Muscle of leg (tissue), 11 donors: ENCODE results near the gene MRPL58. TPM values are rescaled to one million over a fixed set of nuclear protein-coding genes. Genes with fewer than 3 reads are reported as not detected.
"Not testable (repeated sequence)": the region's sequence is repeated elsewhere in the genome, so short reads cannot be mapped to it uniquely, and the experiment has no call there.

Experiments
- DNase-seq: peaks from one replicate; pipeline ENCODE4 v3.0.0; 2013
- H3K27ac ChIP-seq: one replicate; pipeline ENCODE4 v1.5.1; 2013; ENCODE audit warnings: mild to moderate bottlenecking, low read length, control low read depth
- H3K27me3 ChIP-seq: one replicate; pipeline ENCODE4 v1.6.1; 2013; ENCODE audit warnings: low read length; ENCODE audit not compliant: control insufficient read depth, insufficient read depth
- H3K36me3 ChIP-seq: one replicate; pipeline ENCODE4 v1.6.1; 2013; ENCODE audit warnings: low read length; ENCODE audit not compliant: control insufficient read depth, insufficient read depth
- H3K4me1 ChIP-seq: one replicate; pipeline ENCODE4 v1.6.1; 2013; ENCODE audit warnings: low read length; ENCODE audit not compliant: control insufficient read depth, insufficient read depth
- H3K4me3 ChIP-seq: one replicate; pipeline ENCODE4 v1.5.1; 2013; ENCODE audit warnings: low read length, control low read depth
- H3K9me3 ChIP-seq: replicated peaks from 2 replicates; pipeline ENCODE4 v1.6.1; 2013; ENCODE audit warnings: low read depth, low read length; ENCODE audit not compliant: control insufficient read depth
- WGBS: methylation state at CpG from one replicate; pipeline ENCODE4 v1.1.5; 2013; ENCODE audit warnings: missing lambda C conversion rate; ENCODE audit not compliant: insufficient coverage; 5-methylcytosine and 5-hydroxymethylcytosine counted together
- polyA plus RNA-seq, 8 donors: library from polyadenylated mRNA; unstranded; fragments of 120-200 nt; gene quantifications; one replicate each; pipeline versions ENCODE4 v1.2.1 to v1.2.3, GENCODE V29; 2013; ENCODE audit warnings: inconsistent platforms in 1 of 8, low replicate concordance in 1 of 8; ENCODE audit not compliant: insufficient read length in 8 of 8, insufficient read depth in 1 of 8
- total RNA-seq: library from RNA; stranded (reverse); fragments of 120-200 nt; gene quantifications from one replicate; pipeline ENCODE4 v1.2.4, GENCODE V29; 2013

The MRPL58 gene
- total and polyA plus RNA-seq, 9 donors, result 17.6 to 34.0 (median 21.2) TPM

GRCh38 chr17:74982663-74983313 lies 29.7 kb upstream of the MRPL58 start:
- DNase-seq, H3K36me3 ChIP-seq, H3K27me3 ChIP-seq, H3K9me3 ChIP-seq: not testable (repeated sequence)
- Histone ChIP-seq H3K27ac (peak overlapping the region; percentile 91), H3K4me3 (peak overlapping the region; percentile 61), H3K4me1 (peaks cover 19% of the 10 kb centered on the region)
- WGBS, result 10% methylated on average over 8 of the region's 14 CpGs

- H3K4me1 ChIP-seq, result peaks cover 42% of the 10 kb centered on the region
- no peaks in the 10 kb centered on the region for H3K27me3 ChIP-seq
Observed at GRCh38 chr17:74986206-74986576, 26.3 kb upstream of the MRPL58 start.

GRCh38 chr17:74987418-74987908 lies 25.0 kb upstream of the MRPL58 start, which contains the start of gene CDR2L:
CDR2L (plus strand) TSS chr17:74987632; CDS start chr17:74988044, 412 bp downstream.
- WGBS, result under 1% methylated on average over 49 of the region's 51 CpGs
- DNase-seq, result peak; percentile 98
- peaks cover 31% of the 10 kb centered on the region for H3K4me1 ChIP-seq

More at GRCh38 chr17:74986206-74986576, 26.3 kb upstream of the MRPL58 start:
- Histone ChIP-seq H3K4me3 (no peak overlapping the region), H3K36me3 (peaks cover 3% of the 10 kb centered on the region), H3K9me3 (no peaks in the 10 kb centered on the region), H3K27ac (no peak overlapping the region)
- WGBS, result no CpG with 5 or more reads among the region's 3 CpGs
- DNase-seq, result no peak

GRCh38 chr17:74987909-74988711 lies 24.4 kb upstream of the MRPL58 start:
- Histone ChIP-seq H3K4me1 (peaks cover 28% of the 10 kb centered on the region), H3K36me3 (peaks cover 3% of the 10 kb centered on the region), H3K9me3 (no peaks in the 10 kb centered on the region), H3K27ac (peak overlapping the region; percentile 100), H3K4me3 (peak overlapping the region; percentile 76), H3K27me3 (no peaks in the 10 kb centered on the region)
- WGBS, result under 1% methylated on average over 59 of the region's 76 CpGs
- DNase-seq, result peak; percentile 96

More at GRCh38 chr17:74987418-74987908, 25.0 kb upstream of the MRPL58 start, which contains the start of gene CDR2L:
- H3K9me3 ChIP-seq, result no peaks in the 10 kb centered on the region
- H3K4me3 ChIP-seq, result peak within 1 kb of the TSS; percentile 76
- peaks cover 3% of the 10 kb centered on the region for H3K36me3 ChIP-seq
- peak within 1 kb of the TSS; percentile 100 for H3K27ac ChIP-seq
- H3K27me3 ChIP-seq, result no peaks in the 10 kb centered on the region

GRCh38 chr17:74990581-74991105 lies 21.8 kb upstream of the MRPL58 start:
- H3K27me3 ChIP-seq, result no peaks in the 10 kb centered on the region
- H3K4me1 ChIP-seq, result peaks cover 28% of the 10 kb centered on the region
- no peaks in the 10 kb centered on the region for H3K9me3 ChIP-seq
- H3K36me3 ChIP-seq, result peaks cover 6% of the 10 kb centered on the region
- H3K27ac ChIP-seq, result no peak overlapping the region
- DNase-seq, result no peak
- H3K4me3 ChIP-seq, result no peak overlapping the region
- 90% methylated on average over 8 of the region's 10 CpGs for WGBS

- WGBS, result 38% methylated on average over 2 of the region's 2 CpGs
- no peaks in the 10 kb centered on the region for H3K9me3 ChIP-seq
- H3K27me3 ChIP-seq, result no peaks in the 10 kb centered on the region
- H3K4me3 ChIP-seq, result no peak overlapping the region
- H3K27ac ChIP-seq, result no peak overlapping the region
- no peak for DNase-seq
- H3K4me1 ChIP-seq, result peaks cover 25% of the 10 kb centered on the region
- peaks cover 6% of the 10 kb centered on the region for H3K36me3 ChIP-seq
Observed at GRCh38 chr17:74992223-74992622, 20.2 kb upstream of the MRPL58 start.

GRCh38 chr17:74994440-74994839 lies 18.0 kb upstream of the MRPL58 start:
- H3K4me3 ChIP-seq, result no peak overlapping the region
- no peak for DNase-seq
- H3K9me3 ChIP-seq, result no peaks in the 10 kb centered on the region
- peaks cover 16% of the 10 kb centered on the region for H3K4me1 ChIP-seq
- no peak overlapping the region for H3K27ac ChIP-seq
- H3K36me3 ChIP-seq, result peaks cover 6% of the 10 kb centered on the region
- H3K27me3 ChIP-seq, result no peaks in the 10 kb centered on the region
- no CpG with 5 or more reads among the region's 7 CpGs for WGBS

- WGBS, result no CpG with 5 or more reads among the region's 5 CpGs
- Histone ChIP-seq H3K27ac (no peak overlapping the region), H3K9me3 (no peaks in the 10 kb centered on the region), H3K36me3 (peaks cover 4% of the 10 kb centered on the region), H3K4me1 (peaks cover 4% of the 10 kb centered on the region), H3K4me3 (no peak overlapping the region), H3K27me3 (no peaks in the 10 kb centered on the region)
- DNase-seq, result no peak
Observed at GRCh38 chr17:74995847-74996246, 16.6 kb upstream of the MRPL58 start.

- H3K27me3 ChIP-seq, result no peaks in the 10 kb centered on the region
- H3K4me3 ChIP-seq, result no peak overlapping the region
- H3K4me1 ChIP-seq, result peaks cover 4% of the 10 kb centered on the region
- DNase-seq, result no peak
- peaks cover 32% of the 10 kb centered on the region for H3K36me3 ChIP-seq
- 94% methylated on average over 5 of the region's 6 CpGs for WGBS
- H3K27ac ChIP-seq, result peak overlapping the region; percentile 7
- no peaks in the 10 kb centered on the region for H3K9me3 ChIP-seq
Observed at GRCh38 chr17:74998783-74999182, 13.7 kb upstream of the MRPL58 start.

GRCh38 chr17:74999523-74999922 lies 12.9 kb upstream of the MRPL58 start:
- Histone ChIP-seq H3K4me1 (peaks cover 4% of the 10 kb centered on the region), H3K9me3 (no peaks in the 10 kb centered on the region), H3K27me3 (no peaks in the 10 kb centered on the region), H3K4me3 (no peak overlapping the region), H3K27ac (no peak overlapping the region), H3K36me3 (peaks cover 35% of the 10 kb centered on the region)
- 76% methylated on average over 3 of the region's 4 CpGs for WGBS
- no peak for DNase-seq
